HG02885 (cell line): ENCODE results near the gene ZNF350.
A peak's percentile ranks its signal among the peaks of the same experiment; 100 is the strongest.
"Not testable (repeated sequence)": the region's sequence is repeated elsewhere in the genome, so short reads cannot be mapped to it uniquely, and the experiment has no call there.

Experiments used
- ATAC-seq: cut with Tn5 transposase; IDR thresholded peaks from one replicate; pipeline ENCODE4 v1.9.1; 2021; ENCODE audit warnings: mild to moderate bottlenecking; ENCODE audit not compliant: unreplicated experiment, poor library complexity

ZNF350 gene

GRCh38 chr19:51976852-51977251 is 9.8 kb downstream of the ZNF350 start:
- no peak for ATAC-seq

GRCh38 chr19:51975787-51976186 is 10.9 kb downstream of the ZNF350 start:
- not testable (repeated sequence) for ATAC-seq

- no peak for ATAC-seq
These were observed 15.0 kb downstream of the ZNF350 start for GRCh38 chr19:51971624-51972023.

GRCh38 chr19:51970718-51971117 is 15.9 kb downstream of the ZNF350 start:
- no peak for ATAC-seq

- ATAC-seq: no peak
These were observed 21.1 kb downstream of the ZNF350 start for GRCh38 chr19:51965583-51965982.

GRCh38 chr19:51960621-51961233 is 25.9 kb downstream of the ZNF350 start:
- ATAC-seq: not testable (repeated sequence)

GRCh38 chr19:51959791-51960190 is 26.8 kb downstream of the ZNF350 start:
- ATAC-seq: no peak

GRCh38 chr19:51957846-51958245 is 28.8 kb downstream of the ZNF350 start:
- ATAC-seq: not testable (repeated sequence)

- no peak for ATAC-seq
These were observed 37.7 kb downstream of the ZNF350 start for GRCh38 chr19:51948975-51949374.

- ATAC-seq: no peak
These were observed 40.0 kb downstream of the ZNF350 start for GRCh38 chr19:51946602-51947001.

- ATAC-seq: no peak
These were observed 41.7 kb downstream of the ZNF350 start for GRCh38 chr19:51944798-51945552.

GRCh38 chr19:51938936-51939335 is 47.7 kb downstream of the ZNF350 start:
- no peak for ATAC-seq

GRCh38 chr19:51931921-51932320 is 54.7 kb downstream of the ZNF350 start:
- no peak for ATAC-seq

GRCh38 chr19:51927859-51928258 is 58.8 kb downstream of the ZNF350 start:
- no peak for ATAC-seq

GRCh38 chr19:51926784-51927741 is 59.6 kb downstream of the ZNF350 start, which contains the start of gene ZNF613:
Gene ZNF613 (plus strand): TSS chr19:51927472. CDS start chr19:51936221, 8,749 bp downstream.
- ATAC-seq: peak; percentile 90

- ATAC-seq: no peak
These were observed 60.2 kb downstream of the ZNF350 start for GRCh38 chr19:51926426-51926783.

- no peak for ATAC-seq
These were observed 64.7 kb downstream of the ZNF350 start for GRCh38 chr19:51921949-51922348.

- no peak for ATAC-seq
These were observed 67.0 kb downstream of the ZNF350 start for GRCh38 chr19:51919606-51920005.

- ATAC-seq: no peak
These were observed 70.5 kb downstream of the ZNF350 start for GRCh38 chr19:51916167-51916566.

- no peak for ATAC-seq
These were observed 71.2 kb downstream of the ZNF350 start for GRCh38 chr19:51915324-51915867.
